ENCODE measurements around the gene FNDC3B.

FNDC3B gene

GRCh38 chr3:172154768-172155664 is 115.6 kb downstream of the FNDC3B start:
- Histone ChIP-seq H3K27me3 (ENCODE audit: control insufficient read depth in 1 of 2, insufficient read depth in 2 of 2, low read length in 2 of 2) (no peaks in the 10 kb centered on the region), H3K36me3 (ENCODE audit: control insufficient read depth in 1 of 2, insufficient read depth in 2 of 2, low read length in 2 of 2) (no peaks in the 10 kb centered on the region), H3K4me3 (ENCODE audit: low read depth in 1 of 2, low read length in 2 of 2) (no peak overlapping the region), H3K9me3 (ENCODE audit: control insufficient read depth in 1 of 2, low read length in 2 of 2) (no peaks in the 10 kb centered on the region), H3K9ac (ENCODE audit: low read depth in 1 of 2, low read length in 2 of 2) (no peak overlapping the region), H3K4me1 (ENCODE audit: control insufficient read depth in 1 of 2, insufficient read depth in 2 of 2, low read length in 2 of 2) (peaks cover 17 to 34% of the 10 kb centered on the region in 2 donors), H3K27ac (ENCODE audit: low read depth, low read length) (no peak overlapping the region)

DNA sequence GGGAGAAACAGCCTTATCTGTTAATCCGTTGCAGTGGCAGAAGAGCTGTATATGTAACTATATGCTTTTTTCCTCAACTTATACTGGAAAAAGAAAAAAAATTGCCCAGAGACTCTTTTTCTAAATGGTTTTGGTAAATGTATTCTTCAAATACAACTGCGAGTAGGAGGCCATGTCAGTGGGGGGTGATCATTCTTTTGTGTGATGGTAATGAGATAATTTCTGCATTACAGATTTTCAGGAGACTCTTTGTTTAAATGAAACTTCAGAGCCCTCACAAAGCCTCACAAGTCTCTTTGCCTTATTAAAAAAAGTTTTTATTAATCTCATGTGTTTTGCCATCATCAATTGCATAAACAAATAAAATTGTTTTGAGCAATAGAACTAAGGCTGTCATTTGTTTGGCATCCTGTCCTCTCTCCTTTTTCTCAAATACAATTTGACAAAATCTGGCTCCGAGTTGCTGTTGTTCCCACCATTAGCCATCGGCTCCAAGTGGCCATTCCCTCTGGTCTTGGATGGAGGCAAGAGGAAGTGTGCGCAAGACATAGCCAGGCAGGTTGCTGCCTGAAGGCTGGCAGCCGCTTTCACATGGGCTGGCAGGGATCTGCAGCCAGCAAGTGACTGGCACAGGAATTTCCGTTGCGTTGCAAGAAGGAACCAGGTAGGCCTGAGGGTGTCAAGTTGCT is 116.7 kb downstream of the FNDC3B start:
- H3K9ac ChIP-seq (ENCODE audit: low read depth in 1 of 2, low read length in 2 of 2) = no peak overlapping the region
- H3K27me3 ChIP-seq (ENCODE audit: control insufficient read depth in 1 of 2, insufficient read depth in 2 of 2, low read length in 2 of 2) = no peaks in the 10 kb centered on the region
- H3K36me3 ChIP-seq (ENCODE audit: control insufficient read depth in 1 of 2, insufficient read depth in 2 of 2, low read length in 2 of 2) = no peaks in the 10 kb centered on the region
- peaks cover 19 to 34% of the 10 kb centered on the region in 2 donors for H3K4me1 ChIP-seq (ENCODE audit: control insufficient read depth in 1 of 2, insufficient read depth in 2 of 2, low read length in 2 of 2)
- no peak overlapping the region for H3K4me3 ChIP-seq (ENCODE audit: low read depth in 1 of 2, low read length in 2 of 2)
- H3K9me3 ChIP-seq (ENCODE audit: control insufficient read depth in 1 of 2, low read length in 2 of 2) = no peaks in the 10 kb centered on the region
- H3K27ac ChIP-seq (ENCODE audit: low read depth, low read length) = no peak overlapping the region

DNA sequence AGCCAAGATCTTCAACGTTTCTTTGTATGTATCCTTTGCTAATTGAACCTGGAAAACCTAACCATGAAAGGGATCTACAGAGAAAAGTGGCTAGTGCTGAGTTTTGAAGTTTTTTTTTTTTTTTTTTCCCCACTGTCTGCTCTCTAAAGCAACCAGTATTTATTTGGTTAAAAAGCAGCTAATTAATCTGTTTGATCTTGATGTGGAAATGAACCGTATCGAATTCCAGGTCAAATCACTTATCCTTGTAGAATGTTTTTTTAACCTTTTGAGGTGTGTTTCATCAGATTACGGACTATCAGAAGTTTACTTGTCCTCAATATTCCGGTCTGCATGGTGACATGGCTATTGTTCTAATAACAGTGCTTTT is 117.2 kb downstream of the FNDC3B start:
- Histone ChIP-seq H3K27me3 (ENCODE audit: control insufficient read depth in 1 of 2, insufficient read depth in 2 of 2, low read length in 2 of 2) (no peaks in the 10 kb centered on the region), H3K9me3 (ENCODE audit: control insufficient read depth in 1 of 2, low read length in 2 of 2) (no peaks in the 10 kb centered on the region), H3K9ac (ENCODE audit: low read depth in 1 of 2, low read length in 2 of 2) (no peak overlapping the region), H3K36me3 (ENCODE audit: control insufficient read depth in 1 of 2, insufficient read depth in 2 of 2, low read length in 2 of 2) (no peaks in the 10 kb centered on the region), H3K4me1 (ENCODE audit: control insufficient read depth in 1 of 2, insufficient read depth in 2 of 2, low read length in 2 of 2) (peaks cover 19 to 32% of the 10 kb centered on the region in 2 donors), H3K4me3 (ENCODE audit: low read depth in 1 of 2, low read length in 2 of 2) (no peak overlapping the region), H3K27ac (ENCODE audit: low read depth, low read length) (no peak overlapping the region)

DNA sequence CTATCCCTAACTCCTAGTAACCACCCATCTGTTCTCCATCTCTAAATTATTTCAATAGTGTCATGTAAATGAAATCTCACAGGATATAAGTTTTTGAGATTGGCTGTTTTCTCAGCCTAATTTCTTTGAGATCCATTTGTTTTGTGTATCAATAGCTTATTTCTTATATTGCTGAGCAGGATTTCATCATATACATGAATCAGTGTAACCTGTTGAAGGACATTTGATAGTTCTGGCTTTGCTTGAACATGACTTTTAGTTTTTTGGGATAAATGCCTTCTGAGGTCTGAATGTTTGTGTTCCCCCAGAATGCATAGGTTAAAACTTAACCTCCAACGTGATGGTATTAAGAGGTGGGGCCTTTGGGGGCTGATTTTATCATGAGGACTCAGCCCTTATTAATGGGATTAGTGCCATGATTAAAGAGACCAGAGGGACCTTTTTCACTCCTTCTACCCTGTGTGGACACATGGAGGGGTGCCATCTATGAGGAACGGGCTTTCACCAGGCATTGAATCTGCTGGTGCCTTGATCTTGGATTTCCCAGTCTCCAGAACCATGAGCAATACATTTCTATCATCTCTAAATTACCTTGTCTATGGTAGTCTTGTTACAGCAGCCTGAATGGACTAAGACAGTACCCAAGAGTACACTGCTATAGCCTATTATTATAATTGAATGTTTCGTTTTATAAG is 118.3 kb downstream of the FNDC3B start:
- Histone ChIP-seq H3K27me3 (ENCODE audit: control insufficient read depth in 1 of 2, insufficient read depth in 2 of 2, low read length in 2 of 2) (no peaks in the 10 kb centered on the region), H3K4me1 (ENCODE audit: control insufficient read depth in 1 of 2, insufficient read depth in 2 of 2, low read length in 2 of 2) (peaks cover 16 to 22% of the 10 kb centered on the region in 2 donors), H3K27ac (ENCODE audit: low read depth, low read length) (no peak overlapping the region), H3K4me3 (ENCODE audit: low read depth in 1 of 2, low read length in 2 of 2) (no peak overlapping the region), H3K36me3 (ENCODE audit: control insufficient read depth in 1 of 2, insufficient read depth in 2 of 2, low read length in 2 of 2) (no peaks in the 10 kb centered on the region), H3K9me3 (ENCODE audit: control insufficient read depth in 1 of 2, low read length in 2 of 2) (no peaks in the 10 kb centered on the region), H3K9ac (ENCODE audit: low read depth in 1 of 2, low read length in 2 of 2) (no peak overlapping the region)

GRCh38 chr3:172158741-172159140 is 119.4 kb downstream of the FNDC3B start:
- Histone ChIP-seq H3K4me3 (ENCODE audit: low read depth in 1 of 2, low read length in 2 of 2) (no peak overlapping the region), H3K9me3 (ENCODE audit: control insufficient read depth in 1 of 2, low read length in 2 of 2) (no peaks in the 10 kb centered on the region), H3K4me1 (ENCODE audit: control insufficient read depth in 1 of 2, insufficient read depth in 2 of 2, low read length in 2 of 2) (peaks cover 6 to 12% of the 10 kb centered on the region in 2 donors), H3K9ac (ENCODE audit: low read depth in 1 of 2, low read length in 2 of 2) (no peak overlapping the region), H3K27ac (ENCODE audit: low read depth, low read length) (no peak overlapping the region), H3K27me3 (ENCODE audit: control insufficient read depth in 1 of 2, insufficient read depth in 2 of 2, low read length in 2 of 2) (no peaks in the 10 kb centered on the region), H3K36me3 (ENCODE audit: control insufficient read depth in 1 of 2, insufficient read depth in 2 of 2, low read length in 2 of 2) (no peaks in the 10 kb centered on the region)

DNA sequence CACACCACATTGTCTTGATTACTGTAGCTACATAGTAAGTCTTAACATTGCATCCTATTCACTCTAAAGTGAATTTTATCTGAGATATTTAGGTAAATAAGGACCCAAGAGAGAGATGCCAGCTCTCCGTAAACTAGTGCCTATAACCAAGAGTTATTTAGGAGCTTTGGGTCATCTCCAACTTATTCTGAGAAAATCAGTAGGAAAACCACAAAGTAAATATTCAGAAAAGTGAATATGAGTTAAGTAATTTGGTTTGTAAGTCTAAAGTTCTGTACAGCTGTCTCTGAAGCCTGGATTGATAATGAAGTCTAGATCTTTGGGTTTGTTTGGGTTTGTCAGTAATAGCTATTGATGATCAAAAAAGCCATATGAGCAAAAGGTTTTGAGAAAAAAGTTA is 120.0 kb downstream of the FNDC3B start:
- Histone ChIP-seq H3K27me3 (ENCODE audit: control insufficient read depth in 1 of 2, insufficient read depth in 2 of 2, low read length in 2 of 2) (no peaks in the 10 kb centered on the region), H3K4me3 (ENCODE audit: low read depth in 1 of 2, low read length in 2 of 2) (no peak overlapping the region), H3K9me3 (ENCODE audit: control insufficient read depth in 1 of 2, low read length in 2 of 2) (no peaks in the 10 kb centered on the region), H3K4me1 (ENCODE audit: control insufficient read depth in 1 of 2, insufficient read depth in 2 of 2, low read length in 2 of 2) (peaks cover 4 to 9% of the 10 kb centered on the region in 2 donors), H3K27ac (ENCODE audit: low read depth, low read length) (no peak overlapping the region), H3K9ac (ENCODE audit: low read depth in 1 of 2, low read length in 2 of 2) (no peak overlapping the region), H3K36me3 (ENCODE audit: control insufficient read depth in 1 of 2, insufficient read depth in 2 of 2, low read length in 2 of 2) (no peaks in the 10 kb centered on the region)

DNA sequence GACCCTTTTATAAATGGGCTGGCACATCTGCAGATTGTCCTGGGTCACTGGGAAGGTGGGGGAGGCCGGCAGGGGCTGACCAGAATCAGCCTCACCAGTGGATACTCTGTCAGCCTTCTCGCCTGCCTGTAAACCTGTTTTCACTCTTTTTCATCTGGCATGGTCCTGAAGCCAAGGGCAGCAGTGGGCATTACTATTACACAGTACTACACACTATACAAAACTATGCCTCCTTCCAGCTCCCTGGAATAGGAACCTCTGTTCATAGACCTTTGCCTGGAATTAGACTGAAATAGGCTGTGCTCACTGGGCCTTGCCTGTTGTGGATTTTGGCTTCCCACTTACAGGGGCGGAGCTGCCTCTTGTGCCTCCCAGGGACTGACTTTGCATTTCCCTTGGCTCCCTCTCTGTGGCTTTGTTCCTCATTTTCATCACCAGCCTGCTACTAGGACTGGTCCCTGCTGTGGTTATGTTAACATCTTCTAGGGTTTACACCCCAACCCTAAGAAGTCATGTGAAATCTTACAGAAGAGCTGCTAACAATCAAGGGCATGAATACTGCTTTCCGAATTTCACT is 120.7 kb downstream of the FNDC3B start:
- no peaks in the 10 kb centered on the region for H3K36me3 ChIP-seq (ENCODE audit: control insufficient read depth in 1 of 2, insufficient read depth in 2 of 2, low read length in 2 of 2)
- H3K27ac ChIP-seq (ENCODE audit: low read depth, low read length) = no peak overlapping the region
- H3K27me3 ChIP-seq (ENCODE audit: control insufficient read depth in 1 of 2, insufficient read depth in 2 of 2, low read length in 2 of 2) = no peaks in the 10 kb centered on the region
- H3K9me3 ChIP-seq (ENCODE audit: control insufficient read depth in 1 of 2, low read length in 2 of 2) = no peaks in the 10 kb centered on the region
- no peak overlapping the region for H3K9ac ChIP-seq (ENCODE audit: low read depth in 1 of 2, low read length in 2 of 2)
- no peak overlapping the region for H3K4me3 ChIP-seq (ENCODE audit: low read depth in 1 of 2, low read length in 2 of 2)
- peaks cover 3 to 4% of the 10 kb centered on the region in 2 donors for H3K4me1 ChIP-seq (ENCODE audit: control insufficient read depth in 1 of 2, insufficient read depth in 2 of 2, low read length in 2 of 2)

DNA sequence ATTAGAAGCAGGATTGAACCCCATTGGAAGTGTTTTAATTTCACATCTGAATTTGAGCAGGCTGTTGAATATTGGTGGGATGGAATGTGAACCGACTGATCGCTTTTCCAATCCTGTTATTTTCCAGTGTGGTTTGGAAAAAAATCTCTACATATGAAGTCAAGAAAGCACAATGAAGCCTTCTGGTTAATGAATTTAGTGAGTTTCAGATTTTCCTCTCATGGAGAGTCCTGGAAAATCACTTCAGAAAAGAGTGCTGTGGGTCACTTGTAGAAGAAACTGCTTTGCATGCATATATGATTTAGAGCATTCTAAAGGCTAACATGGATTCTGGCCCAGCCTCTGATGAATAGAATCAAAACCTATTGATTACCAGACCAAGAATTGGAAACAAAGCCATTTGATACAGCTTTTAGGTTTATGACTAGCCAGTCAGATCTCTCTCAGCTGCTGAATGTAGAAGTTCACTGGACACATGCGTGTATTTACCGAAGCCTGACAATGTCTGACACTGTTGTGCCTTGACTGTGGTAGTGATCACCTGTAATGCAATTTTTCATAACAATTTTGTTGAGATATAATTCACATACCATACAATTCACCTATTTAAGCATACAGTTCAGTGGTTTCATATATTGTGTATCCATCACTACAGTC is 121.9 kb downstream of the FNDC3B start:
- H3K9ac ChIP-seq (ENCODE audit: low read depth in 1 of 2, low read length in 2 of 2) = no peak overlapping the region
- no peaks in the 10 kb centered on the region for H3K27me3 ChIP-seq (ENCODE audit: control insufficient read depth in 1 of 2, insufficient read depth in 2 of 2, low read length in 2 of 2)
- no peaks in the 10 kb centered on the region for H3K9me3 ChIP-seq (ENCODE audit: control insufficient read depth in 1 of 2, low read length in 2 of 2)
- no peak overlapping the region for H3K27ac ChIP-seq (ENCODE audit: low read depth, low read length)
- no peaks in the 10 kb centered on the region for H3K36me3 ChIP-seq (ENCODE audit: control insufficient read depth in 1 of 2, insufficient read depth in 2 of 2, low read length in 2 of 2)
- no peak overlapping the region for H3K4me3 ChIP-seq (ENCODE audit: low read depth in 1 of 2, low read length in 2 of 2)
- H3K4me1 ChIP-seq (ENCODE audit: control insufficient read depth in 1 of 2, insufficient read depth in 2 of 2, low read length in 2 of 2) = peaks cover 0 to 4% of the 10 kb centered on the region in 2 donors

GRCh38 chr3:172161959-172162358 is 122.6 kb downstream of the FNDC3B start:
- H3K9ac ChIP-seq (ENCODE audit: low read depth in 1 of 2, low read length in 2 of 2) = no peak overlapping the region
- peaks cover 0 to 4% of the 10 kb centered on the region in 2 donors for H3K4me1 ChIP-seq (ENCODE audit: control insufficient read depth in 1 of 2, insufficient read depth in 2 of 2, low read length in 2 of 2)
- no peak overlapping the region for H3K4me3 ChIP-seq (ENCODE audit: low read depth in 1 of 2, low read length in 2 of 2)
- H3K27ac ChIP-seq (ENCODE audit: low read depth, low read length) = no peak overlapping the region
- no peaks in the 10 kb centered on the region for H3K27me3 ChIP-seq (ENCODE audit: control insufficient read depth in 1 of 2, insufficient read depth in 2 of 2, low read length in 2 of 2)
- H3K36me3 ChIP-seq (ENCODE audit: control insufficient read depth in 1 of 2, insufficient read depth in 2 of 2, low read length in 2 of 2) = no peaks in the 10 kb centered on the region
- H3K9me3 ChIP-seq (ENCODE audit: control insufficient read depth in 1 of 2, low read length in 2 of 2) = no peaks in the 10 kb centered on the region

Data from duodenal mucosa (tissue), 2 donors.